Measurements from ENCODE around the gene LAMC3.

Gene LAMC3

DNA sequence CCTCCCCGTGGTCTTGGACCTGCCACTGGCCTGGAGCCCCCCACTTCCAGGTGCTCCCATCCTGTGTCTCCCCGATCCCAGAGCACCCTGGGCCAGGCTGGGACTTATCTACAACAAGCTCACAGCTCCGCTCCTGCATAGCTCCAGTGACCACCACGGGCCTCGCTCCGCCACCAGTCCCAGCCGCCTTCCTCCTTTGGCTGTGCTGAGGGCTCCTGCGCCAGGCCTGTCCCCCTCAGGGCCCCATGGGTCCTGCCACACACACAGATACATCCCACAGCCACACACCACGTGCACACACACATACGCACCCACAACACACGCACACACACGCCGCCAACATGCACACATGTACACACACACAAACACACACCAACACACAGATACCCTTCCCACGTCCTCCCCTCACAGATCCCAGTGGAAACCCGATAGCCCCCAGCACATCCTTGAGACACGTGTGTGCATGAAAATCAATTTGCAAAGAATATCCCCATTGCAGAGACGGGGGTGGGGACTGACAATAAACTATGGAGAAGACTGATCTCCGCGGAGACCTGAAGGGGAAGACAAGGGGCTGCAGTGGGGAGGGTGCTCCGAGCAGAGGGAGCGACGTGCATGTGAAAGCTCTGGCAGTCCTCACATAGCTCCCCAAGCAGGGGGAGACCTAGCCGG is 18.5 kb upstream of the LAMC3 start:
- no peak for DNase-seq (ENCODE audit: low spot score)
- in situ Hi-C loops (cut with MboI; ENCODE audit: low sequenced_read_pairs, unreplicated experiment), result no loop called here
- TF ChIP-seq, protein P1, sequence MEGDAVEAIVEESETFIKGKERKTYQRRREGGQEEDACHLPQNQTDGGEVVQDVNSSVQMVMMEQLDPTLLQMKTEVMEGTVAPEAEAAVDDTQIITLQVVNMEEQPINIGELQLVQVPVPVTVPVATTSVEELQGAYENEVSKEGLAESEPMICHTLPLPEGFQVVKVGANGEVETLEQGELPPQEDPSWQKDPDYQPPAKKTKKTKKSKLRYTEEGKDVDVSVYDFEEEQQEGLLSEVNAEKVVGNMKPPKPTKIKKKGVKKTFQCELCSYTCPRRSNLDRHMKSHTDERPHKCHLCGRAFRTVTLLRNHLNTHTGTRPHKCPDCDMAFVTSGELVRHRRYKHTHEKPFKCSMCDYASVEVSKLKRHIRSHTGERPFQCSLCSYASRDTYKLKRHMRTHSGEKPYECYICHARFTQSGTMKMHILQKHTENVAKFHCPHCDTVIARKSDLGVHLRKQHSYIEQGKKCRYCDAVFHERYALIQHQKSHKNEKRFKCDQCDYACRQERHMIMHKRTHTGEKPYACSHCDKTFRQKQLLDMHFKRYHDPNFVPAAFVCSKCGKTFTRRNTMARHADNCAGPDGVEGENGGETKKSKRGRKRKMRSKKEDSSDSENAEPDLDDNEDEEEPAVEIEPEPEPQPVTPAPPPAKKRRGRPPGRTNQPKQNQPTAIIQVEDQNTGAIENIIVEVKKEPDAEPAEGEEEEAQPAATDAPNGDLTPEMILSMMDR (IDR thresholded peaks at IDR 0.05; ENCODE audit: borderline replicate concordance, control extremely low read depth, extremely low read depth, insufficient read depth, missing control alignments), result no peak

DNA sequence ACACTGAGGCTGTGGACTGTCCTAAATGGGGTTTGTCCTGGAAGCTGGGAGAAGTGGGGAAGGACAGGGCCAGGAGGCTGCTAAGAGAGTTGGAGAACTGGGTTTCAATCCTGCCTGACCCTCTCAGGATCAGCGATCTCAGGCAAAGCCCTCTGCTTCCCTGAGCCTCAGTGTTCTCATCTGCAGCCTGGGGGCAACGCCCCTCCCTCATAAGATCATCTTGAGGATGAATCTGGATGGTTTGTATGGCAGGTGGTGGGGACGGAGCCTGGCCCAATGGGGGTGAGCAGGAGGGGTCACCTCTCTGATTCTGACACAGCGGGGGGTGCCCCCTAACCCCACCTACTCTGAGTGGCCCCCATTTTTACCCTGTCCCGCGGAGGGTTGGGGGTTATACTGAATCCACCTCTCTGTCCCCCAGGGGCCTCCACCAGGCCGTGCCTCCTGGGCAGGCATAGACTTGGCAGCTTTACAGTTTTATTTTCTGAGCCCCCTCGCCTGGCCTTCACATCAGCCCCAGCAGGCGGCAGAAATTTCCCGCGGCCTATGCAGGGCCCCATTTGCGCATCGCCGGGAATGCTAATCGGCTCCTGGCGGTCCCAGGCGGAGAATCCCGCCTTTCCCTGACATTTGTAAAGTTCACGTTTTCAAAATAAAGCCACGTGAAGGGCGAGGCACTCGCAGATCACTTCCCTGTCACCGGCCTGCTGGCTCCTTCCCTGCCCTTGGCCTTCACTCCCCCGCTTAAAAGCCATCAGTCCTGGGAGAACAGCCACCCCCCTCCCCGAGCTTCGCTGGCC is 17.8 kb upstream of the LAMC3 start:
- TF ChIP-seq, protein P1 (IDR thresholded peaks at IDR 0.05; ENCODE audit: borderline replicate concordance, control extremely low read depth, extremely low read depth, insufficient read depth, missing control alignments), result no peak
- DNase-seq (ENCODE audit: low spot score), result no peak
- in situ Hi-C loops (cut with MboI; ENCODE audit: low sequenced_read_pairs, unreplicated experiment), result no loop called here

DNA sequence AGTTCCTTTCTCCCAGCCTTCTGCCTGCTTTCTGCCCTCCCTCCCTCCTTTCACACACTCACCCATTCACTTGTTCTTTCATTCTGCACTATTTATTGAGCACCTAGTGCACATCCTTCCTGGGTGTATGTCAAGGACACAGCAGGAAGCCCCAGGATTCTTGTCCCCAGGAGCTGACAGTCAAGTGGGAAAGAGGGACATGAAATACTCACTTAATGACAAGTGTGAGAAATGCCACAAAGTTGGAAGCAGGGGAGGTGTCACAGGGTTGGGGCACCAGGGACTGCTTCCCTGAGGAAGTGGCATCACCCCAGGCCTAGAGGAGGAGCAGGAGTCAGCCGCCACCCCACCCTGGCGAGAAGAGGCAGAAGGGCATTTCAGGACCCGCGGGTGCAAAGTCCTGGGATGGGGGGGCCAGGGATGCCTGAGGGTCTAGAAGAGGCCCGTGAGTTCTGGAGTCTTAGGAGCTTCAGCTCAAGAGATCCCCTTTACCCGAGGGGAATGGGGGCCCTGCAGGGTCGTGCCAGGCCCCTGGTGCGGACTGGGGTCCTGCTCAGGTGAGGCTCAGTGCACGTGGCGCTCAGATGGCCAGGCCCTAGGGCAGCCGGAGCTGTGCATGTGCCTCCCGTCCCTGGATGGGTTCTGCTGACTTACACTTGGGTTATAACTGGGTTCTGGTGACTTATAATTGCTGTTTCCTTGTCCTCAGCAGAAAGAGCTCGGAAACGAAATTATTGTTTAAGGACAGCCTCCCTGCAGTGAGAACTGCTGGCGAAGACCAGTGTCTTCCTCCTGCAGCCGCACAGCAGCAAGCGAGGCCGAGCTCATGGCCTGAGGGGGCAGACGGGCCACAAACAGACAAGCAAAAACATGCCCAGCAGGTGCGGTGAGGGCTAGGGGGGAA is 16.9 kb upstream of the LAMC3 start:
- TF ChIP-seq, protein P1 (IDR thresholded peaks at IDR 0.05; ENCODE audit: borderline replicate concordance, control extremely low read depth, extremely low read depth, insufficient read depth, missing control alignments), result no peak
- DNase-seq (ENCODE audit: low spot score), result no peak
- in situ Hi-C loops (cut with MboI; ENCODE audit: low sequenced_read_pairs, unreplicated experiment), result no loop called here

DNA sequence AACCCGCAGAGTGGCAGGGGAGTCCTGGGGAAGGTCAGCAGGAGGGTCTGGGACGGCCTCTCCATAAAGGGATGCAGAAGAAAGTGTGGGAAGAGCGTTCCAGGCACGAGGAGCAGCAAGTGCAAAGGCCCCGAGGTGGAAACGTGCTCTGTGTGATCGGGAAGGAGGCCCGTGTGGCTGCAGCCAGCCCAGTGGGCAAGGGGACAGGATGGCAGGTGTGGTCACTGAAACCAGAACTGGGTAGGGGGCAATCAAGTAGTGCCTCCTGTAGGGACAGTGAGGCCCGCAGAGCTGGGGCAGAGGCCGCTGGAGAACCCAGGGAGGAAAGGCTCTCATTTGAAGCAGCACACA is 16.3 kb upstream of the LAMC3 start:
- TF ChIP-seq, protein P1 (IDR thresholded peaks at IDR 0.05; ENCODE audit: borderline replicate concordance, control extremely low read depth, extremely low read depth, insufficient read depth, missing control alignments), result no peak

DNA sequence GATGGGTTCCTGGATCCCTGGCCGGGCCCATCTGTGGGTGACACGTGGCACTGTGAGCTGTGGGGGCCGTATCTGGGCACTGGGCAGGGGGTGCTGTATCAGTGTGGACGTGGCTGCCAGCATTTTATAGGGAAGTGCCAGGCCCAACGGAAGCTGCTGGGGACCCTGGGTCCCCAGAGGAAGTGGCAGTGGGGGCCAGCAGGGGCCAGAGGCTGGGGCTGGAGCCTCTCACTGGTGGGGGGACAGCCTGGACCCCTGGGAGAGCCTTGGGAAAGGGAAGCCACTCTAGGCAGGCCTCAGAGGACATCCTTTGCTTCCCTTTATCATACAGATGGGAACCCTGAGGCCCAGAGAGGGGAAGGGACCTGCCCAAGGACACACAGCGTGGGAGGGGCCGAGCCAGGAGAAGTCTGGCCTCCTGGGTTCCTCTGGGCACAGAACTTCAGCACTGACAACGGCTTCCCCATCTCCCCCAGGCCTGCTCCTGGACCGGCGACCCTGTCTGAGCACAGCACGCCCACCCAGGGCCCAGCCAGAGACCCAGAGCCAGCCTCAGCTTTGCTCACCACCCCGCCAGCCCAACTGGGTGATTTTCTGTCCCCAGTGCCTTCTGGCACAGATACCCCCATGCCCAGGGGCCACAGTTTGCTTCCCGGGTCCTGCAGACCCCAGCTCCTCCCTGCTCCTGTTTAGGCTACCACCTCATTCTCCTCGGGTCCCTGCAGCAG is 15.5 kb upstream of the LAMC3 start:
- TF ChIP-seq, protein P1 (IDR thresholded peaks at IDR 0.05; ENCODE audit: borderline replicate concordance, control extremely low read depth, extremely low read depth, insufficient read depth, missing control alignments), result no peak
- in situ Hi-C loops (cut with MboI; ENCODE audit: low sequenced_read_pairs, unreplicated experiment), result no loop called here

More for the DNA sequence above, 16.3 kb upstream of the LAMC3 start:
- in situ Hi-C loops (cut with MboI; ENCODE audit: low sequenced_read_pairs, unreplicated experiment), result no loop called here
- DNase-seq (ENCODE audit: low spot score), result no peak

More for the DNA sequence above, 15.5 kb upstream of the LAMC3 start:
- no peak for DNase-seq (ENCODE audit: low spot score)
